Ishikawa (cell line): ENCODE results near the gene ITGA6.
A peak's percentile ranks its signal among the peaks of the same experiment; 100 is the strongest.

Experiments used
- CEBPB ChIP-seq: IDR thresholded peaks from 2 replicates; pipeline ENCODE4 v1.6.1; 2012
- CREB1 ChIP-seq: IDR thresholded peaks from 2 replicates; pipeline ENCODE4 v1.6.1; 2012; ENCODE audit warnings: low read depth
- EGR1 ChIP-seq: IDR thresholded peaks from 2 replicates; pipeline ENCODE4 v1.6.1; 2012
- EP300 ChIP-seq: IDR thresholded peaks from 2 replicates; pipeline ENCODE4 v1.6.1; 2012; ENCODE audit warnings: borderline replicate concordance
- FOXM1 ChIP-seq: IDR thresholded peaks from 2 replicates; pipeline ENCODE4 v1.6.1; 2012; ENCODE audit warnings: low read depth, borderline replicate concordance
- NFIC ChIP-seq: IDR thresholded peaks from 2 replicates; pipeline ENCODE4 v1.6.1; 2012
- RAD21 ChIP-seq: IDR thresholded peaks from 2 replicates; pipeline ENCODE4 v1.6.1; 2012; ENCODE audit warnings: low read depth
- TAF1 ChIP-seq: IDR thresholded peaks from 2 replicates; pipeline ENCODE4 v1.6.1; 2012; ENCODE audit warnings: low read depth, mild to moderate bottlenecking
- TCF12 ChIP-seq: IDR thresholded peaks from 2 replicates; pipeline ENCODE4 v1.6.1; 2012; ENCODE audit warnings: low read depth
- TEAD4 ChIP-seq: IDR thresholded peaks from 2 replicates; pipeline ENCODE4 v1.6.1; 2012
- USF1 ChIP-seq: IDR thresholded peaks from 2 replicates; pipeline ENCODE4 v1.6.1; 2012
- YY1 ChIP-seq: IDR thresholded peaks from 2 replicates; pipeline ENCODE4 v1.6.1; 2012; ENCODE audit warnings: low read depth
- ZBTB7A ChIP-seq: IDR thresholded peaks from 2 replicates; pipeline ENCODE4 v1.6.1; 2012; ENCODE audit warnings: low read depth
- TF ChIP-seq, protein P1 (sequence below): IDR thresholded peaks from 2 replicates; pipeline ENCODE4 v1.6.1; 2012
- TF ChIP-seq, protein P2 (sequence below): IDR thresholded peaks from 2 replicates; pipeline ENCODE4 v1.6.1; 2012; ENCODE audit warnings: low read depth, mild to moderate bottlenecking

Gene ITGA6

DNA sequence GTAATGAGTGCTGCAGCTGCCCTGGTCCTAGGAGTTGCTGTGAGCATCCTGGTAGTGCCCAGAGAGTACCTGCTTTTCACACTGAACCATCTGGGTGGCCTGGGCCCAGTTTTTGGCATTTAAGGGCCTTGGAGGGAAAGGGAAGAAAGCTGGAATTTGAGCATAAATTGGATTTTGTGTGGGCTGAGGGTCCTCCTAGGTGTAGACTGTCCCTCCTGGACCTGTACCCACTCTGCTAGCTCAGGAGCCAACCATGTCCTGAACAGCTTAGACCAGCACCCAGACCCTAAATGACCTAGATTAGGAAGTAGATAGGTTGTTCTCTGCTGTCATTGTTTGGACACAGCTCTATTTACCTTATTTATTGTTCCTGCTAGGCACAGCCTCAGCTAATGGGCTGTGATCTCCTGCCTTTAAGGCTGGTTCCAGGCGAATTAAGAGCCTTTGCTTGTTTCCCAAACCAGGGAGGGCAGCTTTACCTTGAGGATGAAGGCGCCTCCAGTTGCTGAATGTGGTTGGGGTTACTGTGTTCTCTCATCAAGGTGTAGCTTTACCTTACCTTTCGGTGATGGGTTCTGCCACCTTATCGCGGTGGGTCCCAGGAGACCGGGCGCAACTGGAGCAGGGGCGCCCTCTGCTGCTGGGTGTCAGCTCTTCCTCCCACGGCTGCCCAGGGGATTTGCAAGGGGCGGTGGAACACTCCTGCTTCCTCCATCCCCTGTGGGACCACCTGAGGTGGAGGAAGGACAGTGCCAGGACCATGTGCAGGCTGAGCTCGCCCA lies 34.4 kb downstream of the ITGA6 start:
- TF ChIP-seq USF1, result no peak
- TF ChIP-seq RAD21, result peak; percentile 97
- TF ChIP-seq, protein P1, sequence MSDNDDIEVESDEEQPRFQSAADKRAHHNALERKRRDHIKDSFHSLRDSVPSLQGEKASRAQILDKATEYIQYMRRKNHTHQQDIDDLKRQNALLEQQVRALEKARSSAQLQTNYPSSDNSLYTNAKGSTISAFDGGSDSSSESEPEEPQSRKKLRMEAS, result no peak
- TF ChIP-seq ZBTB7A, result peak; percentile 68

GRCh38 chr2:172462373-172462848 lies 35.0 kb downstream of the ITGA6 start:
- TF ChIP-seq ZBTB7A (peak; percentile 22; the same call in 1 of the 2 replicates), EGR1 (no peak)

GRCh38 chr2:172462849-172463381 lies 35.5 kb downstream of the ITGA6 start:
- TF ChIP-seq TEAD4 (no peak), FOXM1 (no peak), YY1 (no peak)

- TF ChIP-seq TAF1, result no peak
- no peak for TF ChIP-seq TCF12
- TF ChIP-seq EP300, result no peak
- TF ChIP-seq YY1, result no peak
- TF ChIP-seq, protein P1, result no peak
- no peak for TF ChIP-seq ZBTB7A
- no peak for TF ChIP-seq TEAD4
- TF ChIP-seq CREB1, result no peak
Observed at GRCh38 chr2:172464400-172465129, 37.2 kb downstream of the ITGA6 start.

GRCh38 chr2:172465417-172466334 lies 38.3 kb downstream of the ITGA6 start:
- no peak for TF ChIP-seq TEAD4
- TF ChIP-seq, protein P1, result peak; percentile 29; the same call in 1 of the 2 replicates
- peak; percentile 92 for TF ChIP-seq RAD21
- no peak for TF ChIP-seq YY1
- TF ChIP-seq USF1, result no peak
- no peak for TF ChIP-seq CREB1
- TF ChIP-seq, protein P2, sequence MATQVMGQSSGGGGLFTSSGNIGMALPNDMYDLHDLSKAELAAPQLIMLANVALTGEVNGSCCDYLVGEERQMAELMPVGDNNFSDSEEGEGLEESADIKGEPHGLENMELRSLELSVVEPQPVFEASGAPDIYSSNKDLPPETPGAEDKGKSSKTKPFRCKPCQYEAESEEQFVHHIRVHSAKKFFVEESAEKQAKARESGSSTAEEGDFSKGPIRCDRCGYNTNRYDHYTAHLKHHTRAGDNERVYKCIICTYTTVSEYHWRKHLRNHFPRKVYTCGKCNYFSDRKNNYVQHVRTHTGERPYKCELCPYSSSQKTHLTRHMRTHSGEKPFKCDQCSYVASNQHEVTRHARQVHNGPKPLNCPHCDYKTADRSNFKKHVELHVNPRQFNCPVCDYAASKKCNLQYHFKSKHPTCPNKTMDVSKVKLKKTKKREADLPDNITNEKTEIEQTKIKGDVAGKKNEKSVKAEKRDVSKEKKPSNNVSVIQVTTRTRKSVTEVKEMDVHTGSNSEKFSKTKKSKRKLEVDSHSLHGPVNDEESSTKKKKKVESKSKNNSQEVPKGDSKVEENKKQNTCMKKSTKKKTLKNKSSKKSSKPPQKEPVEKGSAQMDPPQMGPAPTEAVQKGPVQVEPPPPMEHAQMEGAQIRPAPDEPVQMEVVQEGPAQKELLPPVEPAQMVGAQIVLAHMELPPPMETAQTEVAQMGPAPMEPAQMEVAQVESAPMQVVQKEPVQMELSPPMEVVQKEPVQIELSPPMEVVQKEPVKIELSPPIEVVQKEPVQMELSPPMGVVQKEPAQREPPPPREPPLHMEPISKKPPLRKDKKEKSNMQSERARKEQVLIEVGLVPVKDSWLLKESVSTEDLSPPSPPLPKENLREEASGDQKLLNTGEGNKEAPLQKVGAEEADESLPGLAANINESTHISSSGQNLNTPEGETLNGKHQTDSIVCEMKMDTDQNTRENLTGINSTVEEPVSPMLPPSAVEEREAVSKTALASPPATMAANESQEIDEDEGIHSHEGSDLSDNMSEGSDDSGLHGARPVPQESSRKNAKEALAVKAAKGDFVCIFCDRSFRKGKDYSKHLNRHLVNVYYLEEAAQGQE, result no peak
- TF ChIP-seq TAF1, result no peak
- no peak for TF ChIP-seq NFIC
- TF ChIP-seq EP300, result no peak
- TF ChIP-seq ZBTB7A, result no peak

GRCh38 chr2:172467382-172467781 lies 40.0 kb downstream of the ITGA6 start:
- TF ChIP-seq EP300 (no peak), RAD21 (no peak), NFIC (no peak), CEBPB (no peak), FOXM1 (no peak), USF1 (no peak), YY1 (no peak), TAF1 (no peak), ZBTB7A (no peak), TCF12 (no peak), CREB1 (no peak), EGR1 (no peak), TEAD4 (no peak)
- TF ChIP-seq, protein P2, result no peak
- TF ChIP-seq, protein P1, result no peak
